ENCODE results near the gene MEF2A.

Gene MEF2A

GRCh38 chr15:99580076-99580475 is 14.3 kb downstream of the MEF2A start:
- DNase-seq (no peak), ATAC-seq (no peak)
- Mint-ChIP-seq H3K4me1 (peaks cover 53% of the 10 kb centered on the region), H3K27me3 (no peaks in the 10 kb centered on the region), H3K27ac (no peak overlapping the region), H3K9me3 (peaks cover 6 to 12% of the 10 kb centered on the region in 2 donors), H3K4me3 (no peak overlapping the region)

GRCh38 chr15:99582508-99582960 is 16.8 kb downstream of the MEF2A start:
- H3K27me3 Mint-ChIP-seq, result no peaks in the 10 kb centered on the region
- no peak for DNase-seq
- ATAC-seq, result no peak
- H3K4me1 Mint-ChIP-seq, result peaks cover 45% of the 10 kb centered on the region
- peaks cover 6 to 19% of the 10 kb centered on the region in 2 donors for H3K9me3 Mint-ChIP-seq
- H3K4me3 Mint-ChIP-seq, result no peak overlapping the region
- no peak overlapping the region for H3K27ac Mint-ChIP-seq

GRCh38 chr15:99584081-99584600 is 18.4 kb downstream of the MEF2A start:
- Mint-ChIP-seq H3K4me1 (peaks cover 43% of the 10 kb centered on the region), H3K27ac (no peak overlapping the region), H3K9me3 (peaks cover 12 to 27% of the 10 kb centered on the region in 2 donors), H3K27me3 (no peaks in the 10 kb centered on the region), H3K4me3 (no peak overlapping the region)
- no peak for ATAC-seq
- DNase-seq, result no peak

- peaks cover 12 to 27% of the 10 kb centered on the region in 2 donors for H3K9me3 Mint-ChIP-seq
- peaks cover 49% of the 10 kb centered on the region for H3K4me1 Mint-ChIP-seq
- H3K27ac Mint-ChIP-seq, result no peak overlapping the region
- DNase-seq, result no peak
- H3K4me3 Mint-ChIP-seq, result no peak overlapping the region
- no peak for ATAC-seq
- H3K27me3 Mint-ChIP-seq, result no peaks in the 10 kb centered on the region
Measured at GRCh38 chr15:99586121-99586520, 20.3 kb downstream of the MEF2A start.

GRCh38 chr15:99589801-99590200 is 24.0 kb downstream of the MEF2A start:
- peaks cover 50% of the 10 kb centered on the region for H3K4me1 Mint-ChIP-seq
- H3K27ac Mint-ChIP-seq, result no peak overlapping the region
- no peaks in the 10 kb centered on the region for H3K27me3 Mint-ChIP-seq
- H3K4me3 Mint-ChIP-seq, result no peak overlapping the region
- ATAC-seq, result peak; percentile 75
- no peak for DNase-seq
- peaks cover 6 to 18% of the 10 kb centered on the region in 2 donors for H3K9me3 Mint-ChIP-seq

GRCh38 chr15:99590913-99591646 is 25.3 kb downstream of the MEF2A start:
- peak overlapping the region in 1 of 2 donors; percentile 0 for H3K4me3 Mint-ChIP-seq
- ATAC-seq (peak; percentile 54), DNase-seq (no peak)
- peak overlapping the region in 1 of 2 donors; percentile 69 for H3K27ac Mint-ChIP-seq
- peaks cover 16% of the 10 kb centered on the region in 2 donors for H3K9me3 Mint-ChIP-seq
- peaks cover 50% of the 10 kb centered on the region for H3K4me1 Mint-ChIP-seq
- no peaks in the 10 kb centered on the region for H3K27me3 Mint-ChIP-seq

- Mint-ChIP-seq H3K27me3 (no peaks in the 10 kb centered on the region), H3K4me3 (no peak overlapping the region), H3K4me1 (peaks cover 50% of the 10 kb centered on the region), H3K27ac (peak overlapping the region in 1 of 2 donors; percentile 67), H3K9me3 (peaks cover 16 to 17% of the 10 kb centered on the region in 2 donors)
- no peak for ATAC-seq
- DNase-seq, result no peak
Measured at GRCh38 chr15:99592145-99592791, 26.5 kb downstream of the MEF2A start.

GRCh38 chr15:99593070-99593469 is 27.3 kb downstream of the MEF2A start:
- H3K27ac Mint-ChIP-seq, result no peak overlapping the region
- no peak for ATAC-seq
- H3K4me1 Mint-ChIP-seq, result peaks cover 45% of the 10 kb centered on the region
- DNase-seq, result no peak
- H3K27me3 Mint-ChIP-seq, result no peaks in the 10 kb centered on the region
- no peak overlapping the region for H3K4me3 Mint-ChIP-seq
- peaks cover 11 to 18% of the 10 kb centered on the region in 2 donors for H3K9me3 Mint-ChIP-seq

- no peak for DNase-seq
- H3K27me3 Mint-ChIP-seq, result no peaks in the 10 kb centered on the region
- peaks cover 28% of the 10 kb centered on the region for H3K4me1 Mint-ChIP-seq
- no peak for ATAC-seq
- peaks cover 15% of the 10 kb centered on the region in 2 donors for H3K9me3 Mint-ChIP-seq
- no peak overlapping the region for H3K4me3 Mint-ChIP-seq
- no peak overlapping the region for H3K27ac Mint-ChIP-seq
Measured at GRCh38 chr15:99594916-99595315, 29.1 kb downstream of the MEF2A start.

GRCh38 chr15:99598296-99598695 is 32.5 kb downstream of the MEF2A start:
- Mint-ChIP-seq H3K27ac (no peak overlapping the region), H3K4me1 (peaks cover 18% of the 10 kb centered on the region), H3K9me3 (peaks cover 15% of the 10 kb centered on the region in 2 donors), H3K4me3 (no peak overlapping the region), H3K27me3 (no peaks in the 10 kb centered on the region)
- DNase-seq (no peak), ATAC-seq (no peak)

- Mint-ChIP-seq H3K27me3 (no peaks in the 10 kb centered on the region), H3K4me1 (peaks cover 63% of the 10 kb centered on the region), H3K27ac (no peak overlapping the region), H3K9me3 (no peaks in the 10 kb centered on the region), H3K4me3 (no peak overlapping the region)
- ATAC-seq (no peak), DNase-seq (no peak)
Measured at GRCh38 chr15:99603828-99604227, 38.0 kb downstream of the MEF2A start.

GRCh38 chr15:99604865-99605264 is 39.1 kb downstream of the MEF2A start:
- Mint-ChIP-seq H3K4me3 (no peak overlapping the region), H3K27me3 (no peaks in the 10 kb centered on the region), H3K9me3 (no peaks in the 10 kb centered on the region), H3K27ac (peak overlapping the region in 1 of 2 donors; percentile 55), H3K4me1 (peaks cover 63% of the 10 kb centered on the region)
- no peak for DNase-seq
- ATAC-seq, result no peak

- Mint-ChIP-seq H3K27ac (no peak overlapping the region), H3K9me3 (no peaks in the 10 kb centered on the region), H3K27me3 (no peaks in the 10 kb centered on the region), H3K4me3 (no peak overlapping the region), H3K4me1 (peaks cover 63% of the 10 kb centered on the region)
- no peak for ATAC-seq
- no peak for DNase-seq
Measured at GRCh38 chr15:99605490-99605931, 39.7 kb downstream of the MEF2A start.

- no peak for DNase-seq
- Mint-ChIP-seq H3K4me1 (peaks cover 63% of the 10 kb centered on the region), H3K27me3 (no peaks in the 10 kb centered on the region), H3K9me3 (no peaks in the 10 kb centered on the region), H3K4me3 (no peak overlapping the region), H3K27ac (no peak overlapping the region)
- ATAC-seq, result no peak
Measured at GRCh38 chr15:99605990-99606389, 40.2 kb downstream of the MEF2A start.

- H3K27ac Mint-ChIP-seq, result no peak overlapping the region
- no peaks in the 10 kb centered on the region for H3K9me3 Mint-ChIP-seq
- H3K27me3 Mint-ChIP-seq, result no peaks in the 10 kb centered on the region
- H3K4me3 Mint-ChIP-seq, result no peak overlapping the region
- DNase-seq (no peak), ATAC-seq (peak; percentile 42)
- H3K4me1 Mint-ChIP-seq, result peaks cover 61% of the 10 kb centered on the region
Measured at GRCh38 chr15:99606646-99607045, 40.9 kb downstream of the MEF2A start.

GRCh38 chr15:99613481-99613880 is 47.7 kb downstream of the MEF2A start:
- ATAC-seq, result no peak
- H3K27ac Mint-ChIP-seq, result no peak overlapping the region

More at GRCh38 chr15:99613481-99613880, 47.7 kb downstream of the MEF2A start:
- H3K9me3 Mint-ChIP-seq, result no peaks in the 10 kb centered on the region
- peaks cover 43% of the 10 kb centered on the region for H3K4me1 Mint-ChIP-seq
- H3K27me3 Mint-ChIP-seq, result no peaks in the 10 kb centered on the region
- DNase-seq, result no peak
- no peak overlapping the region for H3K4me3 Mint-ChIP-seq

Measured in stimulated activated naive CD8-positive, alpha-beta T cell treated with anti-CD3 and anti-CD28 coated beads, Interleukin-15, amount 100 ng/mL, for 72 hours (primary cell).